Measurements from ENCODE around the gene SASH1.

GRCh38 chr6:148388521-148388920 is 45.9 kb downstream of the SASH1 start:
- no peak for TF ChIP-seq POLR2A (IDR thresholded peaks at IDR 0.05)
- TF ChIP-seq CTCF (IDR thresholded peaks at IDR 0.05), result no peak
- no peak for TF ChIP-seq EP300 (IDR thresholded peaks at IDR 0.05)

Measured in tibial nerve (tissue), 4 donors.